SK-N-SH (cell line): ENCODE measurements around the gene MYO10. TPM values are rescaled to one million over a fixed set of nuclear protein-coding genes. Genes with fewer than 3 reads are reported as not detected.

Experiments
- CTCF ChIA-PET: fragments of 300-600, 350-600 bp; formaldehyde crosslinking; extraction: SDS; loops from one replicate; lab custom pipeline; 2021; lab: Yijun Ruan, JAX
- POLR2A ChIA-PET: fragments of 350-600 bp; sonication (Branson Sonifier 250); formaldehyde crosslinking; extraction: SDS; loops from one replicate; lab custom pipeline; 2020; ENCODE audit warnings: antibody characterized with exemption, inconsistent platforms; lab: Yijun Ruan, JAX
- DNase-seq: peaks from one replicate; pipeline ENCODE4 v3.0.0; 2012
- H2AFZ ChIP-seq: fragments of 200-600 bp; sonication (generic); 2 replicates; pipeline ENCODE4 v1.8.1; 2016; ENCODE audit warnings: antibody characterized with exemption, mild to moderate bottlenecking, low read depth
- H3F3A ChIP-seq: fragments of 200-600 bp; sonication (generic); replicated peaks from 2 replicates; pipeline ENCODE3; 2016; ENCODE audit warnings: antibody characterized with exemption, mild to moderate bottlenecking; ENCODE audit not compliant: insufficient read depth
- H3K27ac ChIP-seq, 2 experiments: fragments of 200-500 bp in 1 of 2; fragments of 200-600 bp in 1 of 2; sonication (Bioruptor generic) in 1 of 2; sonication (generic), shearing (Covaris generic) in 1 of 2; 2 replicates each; pipeline versions ENCODE4 v1.5.1 to v1.6.1; 2014 to 2016; ENCODE audit warnings: low read depth in 2 of 2, inconsistent platforms in 1 of 2, low read length in 1 of 2, mild to moderate bottlenecking in 1 of 2, mixed read lengths in 1 of 2
- H3K27me3 ChIP-seq: fragments of 200-600 bp; sonication (generic), shearing (Covaris generic); 2 replicates; pipeline ENCODE4 v1.6.1; 2016; ENCODE audit warnings: mixed run types; ENCODE audit not compliant: insufficient read depth
- H3K36me3 ChIP-seq, 2 experiments: fragments of 200-500 bp in 1 of 2; fragments of 200-600 bp in 1 of 2; sonication (Bioruptor generic) in 1 of 2; sonication (generic) in 1 of 2; replicated peaks in 1 of 2; 2 replicates each; pipeline versions ENCODE3 to v1.5.1; 2014 to 2016; ENCODE audit warnings: low read length in 1 of 2, mild to moderate bottlenecking in 1 of 2; ENCODE audit not compliant: insufficient read depth in 2 of 2, control insufficient read depth in 1 of 2
- H3K4me1 ChIP-seq, 2 experiments: fragments of 200-500 bp in 1 of 2; fragments of 200-600 bp in 1 of 2; sonication (Bioruptor generic) in 1 of 2; sonication (generic), shearing (Covaris generic) in 1 of 2; 2 replicates each; pipeline versions ENCODE4 v1.5.1 to v1.6.1; 2014 to 2016; ENCODE audit warnings: low read depth in 1 of 2, low read length in 1 of 2, mixed run types in 1 of 2; ENCODE audit not compliant: insufficient read depth in 2 of 2, control insufficient read depth in 1 of 2
- H3K4me2 ChIP-seq: fragments of 200-600 bp; sonication (generic), shearing (Covaris generic); 2 replicates; pipeline ENCODE4 v1.6.1; 2017; ENCODE audit warnings: mixed run types
- H3K4me3 ChIP-seq, 2 experiments: fragments of 200-500 bp in 1 of 2; fragments of 200-600 bp in 1 of 2; sonication (Bioruptor generic) in 1 of 2; sonication (generic), shearing (Covaris generic) in 1 of 2; 2 replicates each; pipeline versions ENCODE4 v1.5.1 to v1.8.1; 2014 to 2016; ENCODE audit warnings: low read depth in 2 of 2, inconsistent platforms in 1 of 2, low read length in 1 of 2, mild to moderate bottlenecking in 1 of 2, mixed read lengths in 1 of 2, moderate library complexity in 1 of 2
- H3K79me2 ChIP-seq: fragments of 200-600 bp; sonication (generic); 2 replicates; pipeline ENCODE4 v1.8.1; 2017; ENCODE audit warnings: mild to moderate bottlenecking; ENCODE audit not compliant: insufficient read depth
- H3K9ac ChIP-seq: fragments of 200-600 bp; sonication (generic); 2 replicates; pipeline ENCODE4 v1.6.1; 2017; ENCODE audit warnings: mixed run types
- H3K9me2 ChIP-seq: fragments of 200-600 bp; sonication (generic); 2 replicates; pipeline ENCODE4 v1.6.1; 2017; ENCODE audit warnings: mixed run types
- H3K9me3 ChIP-seq: fragments of 200-600 bp; sonication (generic); 2 replicates; pipeline ENCODE4 v1.6.1; 2017; ENCODE audit warnings: mixed run types, mild to moderate bottlenecking, moderate library complexity
- H4K20me1 ChIP-seq: fragments of 200-600 bp; sonication (generic); 2 replicates; pipeline ENCODE4 v1.6.1; 2017; ENCODE audit warnings: mild to moderate bottlenecking, mixed run types; ENCODE audit not compliant: insufficient read depth
- CHD2 ChIP-seq: fragments of 150-350 bp; IDR thresholded peaks from 2 replicates; pipeline ENCODE4 v1.6.1; 2018; ENCODE audit warnings: low read length; ENCODE audit not compliant: partially characterized antibody
- ELF1 ChIP-seq: IDR thresholded peaks from 2 replicates; pipeline ENCODE4 v1.4.0; 2012
- EZH2phosphoT487 ChIP-seq: fragments of 200-600 bp; sonication (generic); IDR thresholded peaks from 2 replicates; pipeline ENCODE4 v1.6.1; 2017; ENCODE audit warnings: low read depth, mixed run types, mild to moderate bottlenecking, antibody characterized with exemption, moderate library complexity, borderline replicate concordance
- FOSL2 ChIP-seq: IDR thresholded peaks from 2 replicates; pipeline ENCODE4 v1.4.0; 2012; ENCODE audit warnings: low read depth, mild to moderate bottlenecking, moderate library complexity, borderline replicate concordance
- FOXJ3 ChIP-seq: sonication (generic); formaldehyde crosslinking; IDR thresholded peaks from 2 replicates; pipeline ENCODE4 v1.5.1; 2020; ENCODE audit warnings: mild to moderate bottlenecking, missing genetic modification reagents
- IRF3 ChIP-seq: fragments of 150-350 bp; IDR thresholded peaks from 2 replicates; pipeline ENCODE4 v1.6.1; 2016; ENCODE audit warnings: mild to moderate bottlenecking, low read depth, low read length
- NFIC ChIP-seq: IDR thresholded peaks from 2 replicates; pipeline ENCODE4 v1.4.0; 2012; ENCODE audit warnings: borderline replicate concordance
- POLR2AphosphoS5 ChIP-seq: IDR thresholded peaks from 2 replicates; pipeline ENCODE4 v1.6.1; 2012; ENCODE audit warnings: low read depth, low read length
- RCOR1 ChIP-seq: fragments of 150-350 bp; IDR thresholded peaks from 2 replicates; pipeline ENCODE4 v1.6.1; 2017; ENCODE audit warnings: antibody characterized with exemption, low read length
- RFX5 ChIP-seq: IDR thresholded peaks from 2 replicates; pipeline ENCODE4 v1.6.1; 2012; ENCODE audit warnings: mild to moderate bottlenecking, improper control_type of control experiment, low read length
- RXRA ChIP-seq: IDR thresholded peaks from 2 replicates; pipeline ENCODE4 v1.4.0; 2012; ENCODE audit warnings: low read depth, mild to moderate bottlenecking, borderline replicate concordance
- SIN3A ChIP-seq: IDR thresholded peaks from 2 replicates; pipeline ENCODE4 v1.6.1; 2012; ENCODE audit warnings: low read depth, mild to moderate bottlenecking, low read length, moderate library complexity, borderline replicate concordance
- TCF12 ChIP-seq: IDR thresholded peaks from 2 replicates; pipeline ENCODE4 v1.4.0; 2012
- TEAD4 ChIP-seq: IDR thresholded peaks from 2 replicates; pipeline ENCODE4 v1.4.0; 2012; ENCODE audit warnings: mild to moderate bottlenecking, borderline replicate concordance; ENCODE audit not compliant: insufficient read depth
- WGBS: methylation state at CpG from one replicate; pipeline ENCODE4 v1.1.6; 2017; ENCODE audit warnings: low lambda C conversion rate; 5-methylcytosine and 5-hydroxymethylcytosine counted together
- polyA plus RNA-seq, 3 experiments: library from polyadenylated mRNA; depleted of rRNA; stranded (reverse); fragments of >200 nt; gene quantifications; 2 replicates each; pipeline ENCODE4 v1.2.3, GENCODE V29; 2012
- TF ChIP-seq, protein P1 (sequence below): IDR thresholded peaks from 2 replicates; pipeline ENCODE4 v1.4.0; 2012; ENCODE audit warnings: low read depth
- TF ChIP-seq, protein P2 (sequence below): fragments of 150-350 bp; IDR thresholded peaks from 2 replicates; pipeline ENCODE4 v1.6.1; 2017; ENCODE audit warnings: antibody characterized with exemption, low read length, low read depth, borderline replicate concordance
- TF ChIP-seq, protein P3 (sequence below): IDR thresholded peaks from 2 replicates; pipeline ENCODE4 v1.6.1; 2012; ENCODE audit warnings: mild to moderate bottlenecking, low read depth, low read length, moderate library complexity

MYO10 gene
- polyA plus RNA-seq, 1 of the 3 experiments (the other 2 are of a cell fraction): 8.1 TPM

DNA sequence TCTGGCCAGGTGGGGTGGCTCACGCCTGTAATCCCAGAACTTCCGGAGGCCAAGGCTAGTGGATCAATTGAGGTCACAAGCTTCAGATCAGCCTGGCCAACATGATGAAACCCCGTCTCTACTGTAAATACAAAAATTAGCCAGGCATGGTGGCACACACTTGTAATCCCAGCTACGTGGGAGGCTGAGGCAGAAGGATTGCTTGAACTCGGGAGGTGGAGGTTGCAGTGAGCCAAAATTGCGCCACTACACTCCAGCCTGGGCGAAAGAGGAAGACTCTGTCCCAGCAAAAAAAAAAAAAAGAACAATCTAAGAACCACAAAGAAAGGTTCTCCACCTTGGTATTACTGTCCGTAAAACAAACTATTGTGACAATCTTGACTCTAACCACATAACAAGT is 9.7 kb downstream of the MYO10 start (continued):
- TF ChIP-seq, protein P1, sequence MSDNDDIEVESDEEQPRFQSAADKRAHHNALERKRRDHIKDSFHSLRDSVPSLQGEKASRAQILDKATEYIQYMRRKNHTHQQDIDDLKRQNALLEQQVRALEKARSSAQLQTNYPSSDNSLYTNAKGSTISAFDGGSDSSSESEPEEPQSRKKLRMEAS: no peak
- TF ChIP-seq IRF3 (no peak), CHD2 (no peak), POLR2AphosphoS5 (no peak)
- TF ChIP-seq, protein P2, sequence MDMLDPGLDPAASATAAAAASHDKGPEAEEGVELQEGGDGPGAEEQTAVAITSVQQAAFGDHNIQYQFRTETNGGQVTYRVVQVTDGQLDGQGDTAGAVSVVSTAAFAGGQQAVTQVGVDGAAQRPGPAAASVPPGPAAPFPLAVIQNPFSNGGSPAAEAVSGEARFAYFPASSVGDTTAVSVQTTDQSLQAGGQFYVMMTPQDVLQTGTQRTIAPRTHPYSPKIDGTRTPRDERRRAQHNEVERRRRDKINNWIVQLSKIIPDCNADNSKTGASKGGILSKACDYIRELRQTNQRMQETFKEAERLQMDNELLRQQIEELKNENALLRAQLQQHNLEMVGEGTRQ: no peak

DNA sequence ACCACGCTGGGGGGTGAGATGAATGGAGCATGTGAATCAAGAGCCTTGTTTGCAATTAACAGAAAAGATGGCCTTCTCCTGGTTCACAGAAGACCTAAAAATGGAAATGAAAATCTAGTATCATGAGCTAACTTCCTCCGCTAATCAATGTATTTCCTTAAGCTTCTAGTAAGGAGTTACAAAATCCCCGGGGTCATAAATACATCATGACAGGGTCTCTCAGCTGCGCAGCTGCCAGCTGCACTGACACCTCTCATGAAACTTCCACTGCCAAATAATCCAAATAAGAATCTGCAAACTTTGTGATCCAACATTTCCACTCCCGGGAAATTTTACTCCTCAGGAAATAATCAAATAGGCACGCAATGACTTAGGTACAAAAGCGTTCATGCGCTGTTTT is 11.9 kb downstream of the MYO10 start:
- no peaks in the 10 kb centered on the region for H3K9me2 ChIP-seq
- H3K9ac ChIP-seq: no peak overlapping the region
- TF ChIP-seq TCF12 (no peak), SIN3A (no peak), RXRA (no peak), RCOR1 (no peak), FOSL2 (no peak), FOXJ3 (CRISPR knock-in tag) (no peak), ELF1 (no peak), RFX5 (no peak), TEAD4 (no peak), EZH2phosphoT487 (no peak), NFIC (no peak)
- TF ChIP-seq, protein P3, sequence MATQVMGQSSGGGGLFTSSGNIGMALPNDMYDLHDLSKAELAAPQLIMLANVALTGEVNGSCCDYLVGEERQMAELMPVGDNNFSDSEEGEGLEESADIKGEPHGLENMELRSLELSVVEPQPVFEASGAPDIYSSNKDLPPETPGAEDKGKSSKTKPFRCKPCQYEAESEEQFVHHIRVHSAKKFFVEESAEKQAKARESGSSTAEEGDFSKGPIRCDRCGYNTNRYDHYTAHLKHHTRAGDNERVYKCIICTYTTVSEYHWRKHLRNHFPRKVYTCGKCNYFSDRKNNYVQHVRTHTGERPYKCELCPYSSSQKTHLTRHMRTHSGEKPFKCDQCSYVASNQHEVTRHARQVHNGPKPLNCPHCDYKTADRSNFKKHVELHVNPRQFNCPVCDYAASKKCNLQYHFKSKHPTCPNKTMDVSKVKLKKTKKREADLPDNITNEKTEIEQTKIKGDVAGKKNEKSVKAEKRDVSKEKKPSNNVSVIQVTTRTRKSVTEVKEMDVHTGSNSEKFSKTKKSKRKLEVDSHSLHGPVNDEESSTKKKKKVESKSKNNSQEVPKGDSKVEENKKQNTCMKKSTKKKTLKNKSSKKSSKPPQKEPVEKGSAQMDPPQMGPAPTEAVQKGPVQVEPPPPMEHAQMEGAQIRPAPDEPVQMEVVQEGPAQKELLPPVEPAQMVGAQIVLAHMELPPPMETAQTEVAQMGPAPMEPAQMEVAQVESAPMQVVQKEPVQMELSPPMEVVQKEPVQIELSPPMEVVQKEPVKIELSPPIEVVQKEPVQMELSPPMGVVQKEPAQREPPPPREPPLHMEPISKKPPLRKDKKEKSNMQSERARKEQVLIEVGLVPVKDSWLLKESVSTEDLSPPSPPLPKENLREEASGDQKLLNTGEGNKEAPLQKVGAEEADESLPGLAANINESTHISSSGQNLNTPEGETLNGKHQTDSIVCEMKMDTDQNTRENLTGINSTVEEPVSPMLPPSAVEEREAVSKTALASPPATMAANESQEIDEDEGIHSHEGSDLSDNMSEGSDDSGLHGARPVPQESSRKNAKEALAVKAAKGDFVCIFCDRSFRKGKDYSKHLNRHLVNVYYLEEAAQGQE: no peak
- TF ChIP-seq, protein P1: no peak
- H3K79me2 ChIP-seq: peaks cover 100% of the 10 kb centered on the region
- DNase-seq: no peak
- H3K4me3 ChIP-seq: no peak overlapping the region
- peaks cover 0 to 9% of the 10 kb centered on the region in 2 experiments for H3K36me3 ChIP-seq
- CTCF ChIA-PET: no interaction called here
- H3K4me2 ChIP-seq: no peak overlapping the region
- H2AFZ ChIP-seq: no peak overlapping the region
- no peaks in the 10 kb centered on the region for H3K9me3 ChIP-seq
- peaks cover 13% of the 10 kb centered on the region for H3F3A ChIP-seq
- no peaks in the 10 kb centered on the region for H3K27me3 ChIP-seq
- no peak overlapping the region for H3K27ac ChIP-seq
- peaks cover 98% of the 10 kb centered on the region for H4K20me1 ChIP-seq
- POLR2A ChIA-PET: no interaction called here
- over 99% methylated on average over 8 of the region's 8 CpGs for WGBS
- H3K4me1 ChIP-seq: peaks cover 0 to 15% of the 10 kb centered on the region in 2 experiments; a peak in 1 of 4 replicates
